A673 (cell line): ENCODE results near the gene LYSMD1.

Experiments
- CTCF ChIP-seq: fragments of 300-800, 200-600 bp; sonication (generic); conservative IDR thresholded peaks from 2 replicates; pipeline ENCODE4 v1.5.1; 2017; ENCODE audit warnings: low read depth, mild to moderate bottlenecking, antibody characterized with exemption, low read length, moderate library complexity, mixed read lengths
- EZH2 ChIP-seq: fragments of 200-600 bp; sonication (generic); IDR thresholded peaks from 2 replicates; pipeline ENCODE4 v1.6.1; 2017; ENCODE audit warnings: borderline replicate concordance, low read depth, mild to moderate bottlenecking, mixed read lengths, antibody characterized with exemption, low read length; ENCODE audit not compliant: poor library complexity, severe bottlenecking

GRCh38 chr1:151175041-151175741, 9.5 kb upstream of the LYSMD1 start:
- TF ChIP-seq CTCF, result no peak
- no peak for TF ChIP-seq EZH2
